ENCODE data around the gene NF1. TPM values are rescaled to one million over a fixed set of nuclear protein-coding genes. Genes with fewer than 3 reads are reported as not detected.

The NF1 gene
- total RNA-seq, 4 donors from 2014 or later: 66.1 to 107 (median 90.9) TPM

- H3K27ac ChIP-seq: no peak overlapping the region
- 76 to 80% methylated on average over 2 of the region's 2 CpGs for WGBS, 2 donors
Measured at GRCh38 chr17:31225831-31226230, 131.1 kb downstream of the NF1 start.

GRCh38 chr17:31226373-31226772 lies 131.6 kb downstream of the NF1 start:
- WGBS, 2 donors: 70 to 82% methylated on average over 5 of the region's 5 CpGs
- TF ChIP-seq EP300 (IDR thresholded peaks at IDR 0.05): no peak
- no peak for TF ChIP-seq POLR2A (IDR thresholded peaks at IDR 0.05)
- TF ChIP-seq CTCF (IDR thresholded peaks at IDR 0.05): no peak
- no peak overlapping the region for H3K27ac ChIP-seq
- no peaks in the 10 kb centered on the region for H3K27me3 ChIP-seq
- peaks cover 0 to 46% (median 0%) of the 10 kb centered on the region in 3 donors for H3K36me3 ChIP-seq
- no peak for DNase-seq (ENCODE audit: low spot score in 2 of 2)
- H3K4me1 ChIP-seq: no peaks in the 10 kb centered on the region
- H3K9me3 ChIP-seq: no peaks in the 10 kb centered on the region
- no peak overlapping the region for H3K4me3 ChIP-seq

More at GRCh38 chr17:31225831-31226230, 131.1 kb downstream of the NF1 start:
- Histone ChIP-seq H3K4me3 (no peak overlapping the region), H3K9me3 (no peaks in the 10 kb centered on the region), H3K36me3 (peaks cover 0 to 44% (median 0%) of the 10 kb centered on the region in 3 donors), H3K4me1 (no peaks in the 10 kb centered on the region), H3K27me3 (no peaks in the 10 kb centered on the region)
- TF ChIP-seq CTCF (IDR thresholded peaks at IDR 0.05): no peak
- TF ChIP-seq EP300 (IDR thresholded peaks at IDR 0.05): no peak
- no peak for TF ChIP-seq POLR2A (IDR thresholded peaks at IDR 0.05)
- DNase-seq (ENCODE audit: low spot score in 2 of 2): no peak

GRCh38 chr17:31226950-31227349 lies 132.2 kb downstream of the NF1 start:
- TF ChIP-seq CTCF (IDR thresholded peaks at IDR 0.05) (no peak), EP300 (IDR thresholded peaks at IDR 0.05) (no peak), POLR2A (IDR thresholded peaks at IDR 0.05) (no peak)
- no peaks in the 10 kb centered on the region for H3K27me3 ChIP-seq
- 90 to 94% methylated on average over 3 of the region's 3 CpGs for WGBS, 2 donors
- peaks cover 0 to 46% (median 0%) of the 10 kb centered on the region in 3 donors for H3K36me3 ChIP-seq
- no peaks in the 10 kb centered on the region for H3K4me1 ChIP-seq
- H3K4me3 ChIP-seq: no peak overlapping the region
- H3K27ac ChIP-seq: no peak overlapping the region
- no peak for DNase-seq (ENCODE audit: low spot score in 2 of 2)
- no peaks in the 10 kb centered on the region for H3K9me3 ChIP-seq

- Histone ChIP-seq H3K4me1 (no peaks in the 10 kb centered on the region), H3K36me3 (peaks cover 0 to 82% (median 0%) of the 10 kb centered on the region in 3 donors), H3K27me3 (no peaks in the 10 kb centered on the region), H3K9me3 (no peaks in the 10 kb centered on the region), H3K4me3 (no peak overlapping the region), H3K27ac (no peak overlapping the region)
- no peak for DNase-seq (ENCODE audit: low spot score in 2 of 2)
- TF ChIP-seq EP300 (IDR thresholded peaks at IDR 0.05): no peak
- TF ChIP-seq POLR2A (IDR thresholded peaks at IDR 0.05): no peak
- no peak for TF ChIP-seq CTCF (IDR thresholded peaks at IDR 0.05)
Measured at GRCh38 chr17:31231852-31232251, 137.1 kb downstream of the NF1 start.

- DNase-seq (ENCODE audit: low spot score in 2 of 2): no peak
- 92 to 95% methylated on average over 4 of the region's 4 CpGs for WGBS, 2 donors
- Histone ChIP-seq H3K4me1 (no peaks in the 10 kb centered on the region), H3K36me3 (peaks cover 0 to 78% (median 0%) of the 10 kb centered on the region in 3 donors), H3K4me3 (no peak overlapping the region), H3K9me3 (no peaks in the 10 kb centered on the region), H3K27me3 (no peaks in the 10 kb centered on the region), H3K27ac (no peak overlapping the region)
- TF ChIP-seq EP300 (IDR thresholded peaks at IDR 0.05) (no peak), CTCF (IDR thresholded peaks at IDR 0.05) (no peak), POLR2A (IDR thresholded peaks at IDR 0.05) (no peak)
Measured at GRCh38 chr17:31235110-31235509, 140.3 kb downstream of the NF1 start.

All from tibial nerve (tissue), 4 donors.